ENCODE measurements around the gene LTO1.

The LTO1 gene

DNA sequence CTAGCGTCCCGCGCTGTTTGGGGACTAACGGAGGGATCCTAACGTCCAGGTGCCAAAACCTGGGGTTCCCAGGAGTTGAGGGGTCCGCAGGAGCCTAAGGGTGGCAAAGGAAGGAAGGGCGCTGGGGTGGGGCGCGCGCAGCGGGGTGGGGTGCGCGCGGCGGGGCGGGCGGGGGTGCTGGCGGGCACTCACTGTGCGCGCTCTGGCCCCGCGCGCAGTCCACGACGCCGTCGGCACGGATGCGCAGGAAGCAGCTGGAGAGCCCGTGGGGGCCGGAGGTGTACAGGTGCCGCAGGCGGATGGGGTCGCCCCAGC lies 28.3 kb upstream of the LTO1 start:
- H3K27me3 ChIP-seq (ENCODE audit: insufficient read depth, poor library complexity, severe bottlenecking): peaks cover 63% of the 10 kb centered on the region
- H3K4me3 ChIP-seq (replicated peaks; ENCODE audit: insufficient read depth, low read length): no peak overlapping the region
- no peak overlapping the region for H3K27ac ChIP-seq (replicated peaks)
- DNase-seq (ENCODE audit: low read depth in 1 of 2, low spot score in 1 of 2): no peak
- TF ChIP-seq GABPA (IDR thresholded peaks at IDR 0.05; ENCODE audit: low read depth) (no peak), POLR2AphosphoS5 (IDR thresholded peaks at IDR 0.05; ENCODE audit: low read depth) (no peak)
- TF ChIP-seq, protein P1, sequence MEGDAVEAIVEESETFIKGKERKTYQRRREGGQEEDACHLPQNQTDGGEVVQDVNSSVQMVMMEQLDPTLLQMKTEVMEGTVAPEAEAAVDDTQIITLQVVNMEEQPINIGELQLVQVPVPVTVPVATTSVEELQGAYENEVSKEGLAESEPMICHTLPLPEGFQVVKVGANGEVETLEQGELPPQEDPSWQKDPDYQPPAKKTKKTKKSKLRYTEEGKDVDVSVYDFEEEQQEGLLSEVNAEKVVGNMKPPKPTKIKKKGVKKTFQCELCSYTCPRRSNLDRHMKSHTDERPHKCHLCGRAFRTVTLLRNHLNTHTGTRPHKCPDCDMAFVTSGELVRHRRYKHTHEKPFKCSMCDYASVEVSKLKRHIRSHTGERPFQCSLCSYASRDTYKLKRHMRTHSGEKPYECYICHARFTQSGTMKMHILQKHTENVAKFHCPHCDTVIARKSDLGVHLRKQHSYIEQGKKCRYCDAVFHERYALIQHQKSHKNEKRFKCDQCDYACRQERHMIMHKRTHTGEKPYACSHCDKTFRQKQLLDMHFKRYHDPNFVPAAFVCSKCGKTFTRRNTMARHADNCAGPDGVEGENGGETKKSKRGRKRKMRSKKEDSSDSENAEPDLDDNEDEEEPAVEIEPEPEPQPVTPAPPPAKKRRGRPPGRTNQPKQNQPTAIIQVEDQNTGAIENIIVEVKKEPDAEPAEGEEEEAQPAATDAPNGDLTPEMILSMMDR (IDR thresholded peaks at IDR 0.05; ENCODE audit: insufficient read depth, low read length): no peak

- no peak overlapping the region for H3K27ac ChIP-seq (replicated peaks)
- H3K4me3 ChIP-seq (replicated peaks; ENCODE audit: insufficient read depth, low read length): no peak overlapping the region
- TF ChIP-seq REST (IDR thresholded peaks at IDR 0.05; ENCODE audit: insufficient replicate concordance, low read depth) (no peak), POLR2AphosphoS5 (IDR thresholded peaks at IDR 0.05; ENCODE audit: low read depth) (no peak), SPI1 (IDR thresholded peaks at IDR 0.05; ENCODE audit: borderline replicate concordance, low read depth) (no peak), GABPA (IDR thresholded peaks at IDR 0.05; ENCODE audit: low read depth) (no peak)
- TF ChIP-seq, protein P1 (IDR thresholded peaks at IDR 0.05; ENCODE audit: insufficient read depth, low read length): no peak
- peaks cover 65% of the 10 kb centered on the region for H3K27me3 ChIP-seq (ENCODE audit: insufficient read depth, poor library complexity, severe bottlenecking)
- no peak for DNase-seq (ENCODE audit: low read depth in 1 of 2, low spot score in 1 of 2)
Measured at GRCh38 chr11:69702769-69703452, 27.8 kb upstream of the LTO1 start.

- H3K27ac ChIP-seq (replicated peaks): no peak overlapping the region
- TF ChIP-seq POLR2AphosphoS5 (IDR thresholded peaks at IDR 0.05; ENCODE audit: low read depth) (no peak), GABPA (IDR thresholded peaks at IDR 0.05; ENCODE audit: low read depth) (no peak), REST (IDR thresholded peaks at IDR 0.05; ENCODE audit: insufficient replicate concordance, low read depth) (no peak), SPI1 (IDR thresholded peaks at IDR 0.05; ENCODE audit: borderline replicate concordance, low read depth) (no peak)
- TF ChIP-seq, protein P1 (IDR thresholded peaks at IDR 0.05; ENCODE audit: insufficient read depth, low read length): no peak
Measured at GRCh38 chr11:69702239-69702691, 27.1 kb upstream of the LTO1 start.

More at GRCh38 chr11:69702239-69702691, 27.1 kb upstream of the LTO1 start:
- DNase-seq (ENCODE audit: low read depth in 1 of 2, low spot score in 1 of 2): no peak
- no peak overlapping the region for H3K4me3 ChIP-seq (replicated peaks; ENCODE audit: insufficient read depth, low read length)
- peaks cover 61% of the 10 kb centered on the region for H3K27me3 ChIP-seq (ENCODE audit: insufficient read depth, poor library complexity, severe bottlenecking)

Data from HL-60 (cell line).